SIG-M5 treated with dmso at 0.1 percent for 504 hours (cell line): ENCODE measurements around the gene CDC73.
"Not testable (repeated sequence)": the region's sequence is repeated elsewhere in the genome, so short reads cannot be mapped to it uniquely, and the experiment has no call there.

ENCODE experiments used
- DNase-seq: peaks from one replicate; lab custom pipeline; 2025; ENCODE audit not compliant: unreplicated experiment; lab: John Stamatoyannopoulos, UW

The CDC73 gene

DNA sequence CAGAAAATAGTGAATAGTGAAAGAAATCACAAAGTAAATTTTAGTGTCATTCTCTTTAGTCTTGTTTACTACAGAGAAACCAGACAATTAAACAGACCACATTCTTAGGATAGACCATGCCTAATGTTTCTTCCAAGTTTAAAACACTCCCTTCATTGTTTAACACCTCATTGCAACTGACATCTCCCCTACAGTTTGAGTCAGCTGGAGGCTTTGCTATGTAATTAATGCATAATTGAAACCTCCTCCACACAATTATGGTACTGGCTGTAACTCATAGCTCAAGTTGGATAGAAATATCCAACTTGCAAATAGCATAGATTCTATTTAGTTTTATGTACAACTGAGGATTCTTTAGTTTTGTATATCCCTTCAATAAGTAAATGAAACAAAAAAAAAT is 99.8 kb downstream of the CDC73 start:
- no peak for DNase-seq

GRCh38 chr1:193222056-193222615 is 100.3 kb downstream of the CDC73 start:
- no peak for DNase-seq

DNA sequence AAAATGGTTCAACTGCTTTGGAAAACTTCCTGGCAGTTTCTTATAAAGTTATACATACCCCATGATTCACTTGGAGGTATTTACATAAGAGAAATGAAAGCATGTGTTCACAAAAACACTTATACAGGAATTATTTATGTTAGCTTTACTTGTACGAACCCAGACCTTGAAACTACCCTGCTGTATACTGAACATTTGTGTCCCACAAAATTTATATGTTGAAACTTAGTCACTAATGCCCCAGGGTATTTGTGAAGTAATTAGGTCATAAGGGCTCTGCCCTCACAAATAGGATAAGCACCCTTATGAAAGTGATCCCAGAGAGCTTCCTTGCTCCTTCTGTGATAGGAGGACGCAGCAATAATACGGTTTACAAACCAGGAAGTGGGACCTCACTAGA is 107.3 kb downstream of the CDC73 start:
- no peak for DNase-seq

DNA sequence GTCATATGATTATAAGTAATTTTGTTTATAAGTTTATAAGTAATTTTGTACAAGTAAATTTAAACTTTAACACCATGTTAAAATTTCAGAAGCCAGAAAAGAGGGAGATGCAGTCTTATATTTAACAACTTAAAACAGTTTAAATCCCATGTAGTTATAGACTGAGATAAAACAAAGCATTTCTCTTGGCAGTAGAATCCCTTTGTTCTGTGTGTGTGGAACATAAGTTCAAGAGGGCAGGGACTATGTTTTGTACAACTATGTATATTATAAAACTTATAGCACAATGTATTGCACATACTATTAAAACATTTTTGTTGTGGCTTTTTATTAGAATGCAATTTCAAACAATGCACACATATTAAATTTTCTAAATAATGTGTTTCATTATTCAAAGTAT is 109.3 kb downstream of the CDC73 start:
- DNase-seq: not testable (repeated sequence)

DNA sequence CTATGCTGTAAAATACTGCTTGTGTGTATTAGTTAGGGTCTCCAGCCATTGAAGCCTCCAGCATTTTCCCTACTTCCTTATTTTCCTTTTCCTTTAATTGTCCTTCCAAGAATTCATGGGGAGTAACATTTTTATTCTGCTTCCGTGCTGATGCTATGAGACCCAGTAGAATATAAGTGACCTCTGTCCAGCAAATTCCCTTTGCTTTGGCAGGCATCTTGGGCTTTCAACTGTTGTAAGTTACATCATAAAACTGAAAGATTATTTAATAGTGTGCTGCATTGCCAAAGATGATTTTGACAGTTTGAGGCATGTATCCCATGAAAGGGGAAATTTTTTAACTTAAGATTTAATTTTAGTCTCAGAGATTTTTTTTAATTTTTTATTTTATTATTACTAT is 112.7 kb downstream of the CDC73 start:
- no peak for DNase-seq

DNA sequence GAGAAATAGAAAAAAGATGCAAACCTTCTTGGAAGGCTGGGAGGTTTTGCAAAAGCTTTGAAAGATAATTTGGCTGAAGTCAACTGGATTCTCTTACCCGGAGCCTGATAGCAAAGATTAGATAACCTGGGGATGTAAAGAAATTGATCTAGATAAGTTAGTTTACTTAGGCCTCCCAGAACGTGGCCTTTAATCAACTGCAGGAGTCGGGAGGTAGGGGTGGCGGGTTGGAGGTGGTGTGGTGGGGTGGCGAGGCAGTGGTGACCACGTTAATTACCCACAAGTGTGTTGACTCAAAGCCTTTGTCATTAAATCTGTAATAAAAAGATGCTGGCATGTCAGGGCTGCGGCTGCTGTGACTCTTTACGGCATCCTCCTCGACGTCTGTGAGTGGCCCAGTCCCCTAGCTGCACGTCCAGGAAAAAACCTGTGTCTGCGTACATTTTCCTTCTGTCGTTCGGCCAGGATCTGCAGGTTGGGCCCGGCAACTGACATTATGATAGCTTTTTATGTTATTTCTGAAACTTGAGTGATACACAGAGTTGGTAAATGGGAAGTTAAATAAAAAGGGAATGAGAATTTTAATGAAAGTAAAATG is 115.6 kb downstream of the CDC73 start:
- DNase-seq: no peak

DNA sequence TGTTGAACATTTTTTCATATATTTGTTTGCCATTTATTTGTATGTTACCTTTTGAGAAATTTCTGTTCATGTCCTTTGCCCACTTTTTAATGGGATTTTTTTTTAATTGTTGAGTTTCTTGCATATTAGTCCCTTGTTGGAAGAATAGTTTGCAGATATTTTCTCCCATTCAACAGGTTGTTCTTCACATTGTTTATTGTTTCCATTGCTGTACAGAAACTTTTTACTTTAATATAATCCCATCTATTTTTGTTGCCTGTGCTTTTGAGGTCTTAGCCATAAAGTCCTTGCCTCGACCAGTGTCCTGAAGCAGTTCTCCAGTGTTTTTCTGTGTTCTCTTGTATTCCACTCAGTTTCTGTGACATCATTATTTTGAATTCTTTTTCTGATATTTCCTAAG is 118.8 kb downstream of the CDC73 start:
- DNase-seq: no peak

DNA sequence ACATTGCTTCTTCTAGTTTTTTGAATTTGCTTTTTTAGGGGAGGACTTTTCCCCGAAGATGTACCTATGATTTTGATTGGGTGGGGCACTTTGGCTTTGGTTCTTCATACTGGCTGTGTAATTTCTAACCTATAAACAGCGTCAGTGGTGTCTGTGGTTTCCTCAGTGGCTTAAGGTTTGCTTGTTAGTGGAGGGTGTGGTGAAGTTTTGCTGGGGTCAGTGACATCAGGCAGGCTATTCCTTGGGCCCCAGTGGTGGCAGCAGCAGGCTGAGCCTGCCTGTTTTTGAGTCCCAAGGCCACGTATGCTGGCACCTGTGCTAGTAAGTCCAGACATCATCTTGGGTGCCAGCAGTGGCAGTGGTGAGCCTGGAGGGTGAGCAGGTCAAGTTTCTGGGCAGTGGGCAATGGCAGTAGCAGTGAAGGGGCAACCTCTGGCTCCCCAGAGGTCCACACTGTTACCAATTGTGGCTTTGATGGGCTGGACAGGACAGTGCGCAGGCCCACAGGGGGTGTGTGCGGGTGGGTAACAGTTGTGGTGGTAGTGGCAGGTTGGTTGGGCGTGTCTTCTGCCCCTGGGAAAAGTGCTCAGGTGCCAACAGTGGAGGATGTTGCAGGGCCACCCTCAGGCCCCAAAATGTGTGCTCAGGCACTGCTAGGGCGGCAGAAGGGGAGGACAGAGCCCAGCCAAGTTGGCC is 119.4 kb downstream of the CDC73 start:
- no peak for DNase-seq

GRCh38 chr1:193242000-193242399 is 120.2 kb downstream of the CDC73 start:
- DNase-seq: no peak

- no peak for DNase-seq
These were observed 127.4 kb downstream of the CDC73 start for GRCh38 chr1:193249187-193249586.

DNA sequence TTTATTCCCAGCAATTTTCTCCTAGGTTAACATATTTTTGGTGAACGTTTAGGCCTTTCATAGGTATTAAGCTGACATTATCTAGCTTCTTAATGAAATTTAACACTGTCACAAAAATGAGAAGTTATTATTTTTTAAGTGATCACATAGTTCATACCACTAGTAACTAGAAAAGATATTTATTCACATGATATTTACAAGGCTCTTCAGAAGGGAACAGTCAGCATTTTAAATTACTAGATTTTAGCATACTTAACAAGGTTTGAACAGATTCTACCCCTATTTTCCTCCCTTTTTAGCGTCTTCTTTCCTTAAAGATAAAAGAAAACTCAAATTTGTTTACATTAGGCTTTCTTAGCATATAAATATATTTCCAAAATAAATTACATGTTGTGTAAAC is 130.1 kb downstream of the CDC73 start:
- no peak for DNase-seq

GRCh38 chr1:193256019-193256418 is 134.2 kb downstream of the CDC73 start:
- no peak for DNase-seq

DNA sequence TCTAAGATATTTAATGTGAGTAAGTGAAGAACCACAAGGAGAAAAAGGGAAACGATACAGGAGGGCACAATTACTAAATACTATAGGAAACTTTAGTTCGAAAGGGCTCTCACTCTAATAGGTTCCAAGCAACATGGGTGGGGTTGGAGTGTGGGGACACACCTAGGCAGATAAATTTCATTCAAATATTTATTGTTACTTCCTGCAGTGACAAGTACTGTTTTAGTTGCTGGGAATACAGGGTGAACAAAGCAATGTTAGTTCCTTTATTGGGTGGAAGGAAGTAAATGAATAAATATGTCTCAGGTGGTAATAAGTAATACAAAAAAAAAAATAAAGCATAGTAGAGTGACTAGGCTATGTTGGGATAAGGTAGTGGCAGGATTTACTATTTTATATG is 137.8 kb downstream of the CDC73 start:
- no peak for DNase-seq

DNA sequence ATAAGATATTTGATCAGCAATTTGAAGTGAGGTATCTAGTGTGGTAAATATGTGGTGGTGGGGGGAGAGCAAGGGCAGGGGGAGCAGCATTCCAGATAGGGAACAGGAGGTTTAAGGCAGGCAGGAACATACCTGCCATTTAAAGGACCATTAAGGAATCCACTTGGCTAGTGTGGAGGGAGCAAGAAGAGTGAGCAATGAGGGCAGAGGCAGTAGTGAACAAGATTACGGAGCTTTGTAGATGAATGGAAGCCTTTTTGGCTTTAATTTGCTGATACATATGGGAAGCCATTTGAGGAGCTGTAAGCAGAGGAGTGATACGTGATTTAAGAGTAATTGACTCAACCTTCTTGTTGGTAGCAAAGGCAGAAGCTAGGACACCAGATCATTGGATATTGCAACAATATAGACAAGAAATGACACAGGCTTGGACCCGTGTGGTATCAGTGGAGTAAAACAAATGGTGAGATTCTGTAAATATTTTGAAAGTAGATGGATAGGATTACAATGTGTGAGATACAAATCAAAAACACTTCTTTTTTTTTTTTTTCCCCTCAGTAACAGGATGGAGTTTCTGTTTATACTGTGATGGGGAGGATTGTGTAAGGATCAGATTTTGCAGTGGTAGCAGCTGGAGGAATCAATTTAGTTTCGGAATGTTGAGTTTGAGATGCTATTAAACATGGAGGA is 138.4 kb downstream of the CDC73 start:
- no peak for DNase-seq

DNA sequence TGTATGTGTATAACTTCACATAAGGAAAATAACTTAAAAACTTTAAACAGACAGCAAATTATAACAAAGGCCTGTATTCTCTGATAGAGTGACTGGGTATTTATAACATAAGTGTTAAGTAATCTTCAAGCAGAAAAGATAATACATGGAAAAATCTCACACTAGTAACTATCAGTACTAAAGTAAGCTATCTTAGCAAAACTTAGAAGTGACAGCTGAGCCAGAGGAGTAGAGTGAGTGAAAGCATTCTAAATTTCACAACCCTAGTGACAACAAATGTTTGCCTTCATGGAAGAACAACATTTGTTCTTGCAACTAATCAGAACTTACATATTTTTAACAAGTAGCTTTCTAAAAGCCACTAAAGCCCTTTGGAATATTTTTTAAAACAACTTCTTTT is 139.1 kb downstream of the CDC73 start:
- no peak for DNase-seq

- no peak for DNase-seq
These were observed 140.8 kb downstream of the CDC73 start for GRCh38 chr1:193262661-193263060.

DNA sequence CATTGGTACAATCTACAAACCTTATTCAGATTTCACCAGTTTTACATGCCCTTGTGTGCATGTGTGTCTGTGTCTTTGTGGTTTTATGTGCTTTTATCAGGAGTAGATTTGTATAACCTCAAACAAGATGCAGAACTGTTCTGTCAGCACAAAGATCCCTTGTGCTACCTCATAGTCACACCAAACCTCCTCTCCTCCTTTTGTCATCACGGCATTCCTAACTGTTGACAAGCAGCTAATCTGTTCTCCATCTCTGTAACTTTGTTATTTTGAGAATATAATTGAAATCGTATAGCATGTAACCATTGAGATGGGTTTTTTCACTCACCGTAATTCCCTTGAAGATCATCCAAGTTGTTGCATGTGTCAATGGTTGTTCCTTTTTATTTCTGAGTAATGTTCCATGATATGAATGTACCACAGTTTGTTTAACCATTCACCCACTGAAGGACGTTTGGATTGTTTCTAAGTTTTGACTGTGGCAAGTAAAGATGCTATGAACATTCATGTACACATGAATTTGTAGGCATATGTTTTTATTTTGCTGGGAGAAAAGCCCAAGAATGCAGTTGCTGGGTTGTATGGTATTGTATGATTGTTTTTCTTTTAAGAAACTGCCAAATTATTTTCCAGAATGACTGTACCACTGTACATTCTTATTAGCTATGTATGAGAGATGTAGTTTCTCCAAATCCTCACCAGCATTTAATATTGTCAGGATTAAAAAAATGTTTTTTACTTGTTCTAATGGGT is 142.7 kb downstream of the CDC73 start:
- DNase-seq: no peak

DNA sequence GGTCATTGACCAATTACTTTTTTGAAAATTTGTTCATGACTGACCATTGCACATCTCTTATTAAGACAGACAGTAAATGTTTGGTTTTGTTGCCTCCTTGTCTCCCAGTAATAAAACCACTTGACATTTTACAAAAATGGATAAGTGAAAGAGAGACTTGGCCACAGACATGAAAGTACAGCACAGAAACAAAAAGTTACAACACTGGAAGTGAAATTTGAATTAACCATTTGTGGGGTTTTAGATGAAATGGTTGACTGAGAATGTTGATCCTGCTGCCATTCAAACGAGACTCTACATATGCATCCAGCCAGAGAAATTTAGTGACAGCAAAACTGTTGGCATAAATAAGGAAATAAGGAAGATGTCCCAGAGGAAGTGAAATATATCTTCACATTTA is 143.9 kb downstream of the CDC73 start:
- no peak for DNase-seq

DNA sequence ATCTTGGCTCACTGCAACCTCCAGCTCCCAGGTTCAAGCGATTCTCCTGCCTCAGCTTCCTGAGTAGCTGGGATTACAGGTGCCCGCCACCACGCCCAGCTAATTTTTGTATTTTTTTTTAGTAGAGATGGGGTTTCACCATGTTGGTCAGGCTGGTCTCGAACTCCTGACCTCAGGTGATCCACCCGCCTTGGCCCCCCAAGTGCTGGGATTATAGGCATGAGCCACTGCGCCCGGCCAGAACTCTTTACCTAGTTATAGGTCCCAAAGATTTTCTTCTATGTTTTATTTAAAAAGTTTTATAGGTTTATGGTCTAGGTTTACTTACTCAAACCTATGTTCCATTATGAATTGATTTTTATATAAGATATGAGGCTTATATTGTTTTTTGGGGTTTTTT is 145.0 kb downstream of the CDC73 start:
- DNase-seq: not testable (repeated sequence)

DNA sequence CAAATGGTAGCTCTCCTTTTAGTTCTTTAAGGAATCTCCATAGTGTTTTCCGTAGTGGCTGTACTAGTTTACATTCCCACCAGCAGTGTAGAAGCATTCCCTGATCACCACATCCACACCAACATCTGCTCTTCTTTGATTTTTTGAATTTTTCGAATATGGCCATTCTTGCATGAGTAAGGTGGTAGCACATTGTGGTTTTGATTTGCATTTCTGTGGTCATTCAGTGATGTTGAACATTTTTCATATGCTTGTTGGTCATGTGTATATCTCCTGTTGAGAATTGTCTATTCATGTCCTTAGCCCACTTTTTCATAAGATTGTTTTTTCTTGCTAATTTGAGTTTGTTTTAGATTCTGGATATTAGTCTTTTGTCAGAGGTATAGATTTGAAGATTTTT is 149.2 kb downstream of the CDC73 start:
- DNase-seq: no peak

DNA sequence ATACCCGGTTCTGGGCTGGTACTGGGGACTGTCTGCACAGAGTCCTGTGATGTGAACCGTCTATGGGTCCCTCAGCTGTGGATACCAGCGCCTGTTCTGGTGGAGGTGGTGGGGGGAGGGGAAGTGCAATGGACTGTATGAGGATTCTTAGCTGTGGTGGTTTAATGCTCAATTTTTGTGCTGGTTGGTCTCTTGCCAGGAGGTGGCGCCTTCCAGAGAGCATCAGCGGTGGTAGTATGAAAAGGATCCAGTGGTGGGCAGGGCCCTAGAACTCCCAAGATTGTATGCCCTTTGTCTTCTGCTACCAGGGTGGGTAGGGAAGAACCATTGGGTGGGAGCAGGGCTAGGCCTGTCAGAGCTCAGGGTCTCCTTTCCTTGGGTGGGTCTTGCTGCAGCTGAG is 153.9 kb downstream of the CDC73 start:
- DNase-seq: no peak
